SU-DHL-6 (cell line): Measurements from ENCODE around the gene RPL4.

Experiments
- H2AFZ ChIP-seq: fragments of 200-600 bp; sonication (generic); 2 replicates; pipeline ENCODE4 v1.6.1; 2014; ENCODE audit warnings: low read depth, mild to moderate bottlenecking, moderate library complexity, mixed read lengths, antibody characterized with exemption, low read length; ENCODE audit not compliant: severe bottlenecking
- H3F3A ChIP-seq: fragments of 200-600 bp; shearing (Covaris generic); 2 replicates; pipeline ENCODE4 v1.6.0; 2016; ENCODE audit warnings: antibody characterized with exemption, mild to moderate bottlenecking; ENCODE audit not compliant: insufficient read depth
- H3K27ac ChIP-seq: fragments of 200-600 bp; sonication (generic); 2 replicates; pipeline ENCODE4 v1.5.1; 2016; ENCODE audit warnings: low read depth, mild to moderate bottlenecking, low read length, moderate library complexity, mixed read lengths
- H3K27me3 ChIP-seq: fragments of 200-600 bp; sonication (generic), shearing (Covaris generic); 2 replicates; pipeline ENCODE4 v1.6.0; 2014; ENCODE audit warnings: mild to moderate bottlenecking, low read length
- H3K36me3 ChIP-seq: fragments of 200-600 bp; sonication (generic); 2 replicates; pipeline ENCODE4 v1.6.1; 2014; ENCODE audit warnings: mild to moderate bottlenecking, low read length, mixed read lengths
- H3K4me2 ChIP-seq: fragments of 300-600, 200-600 bp; shearing (Covaris generic), sonication (generic); 2 replicates; pipeline ENCODE4 v1.6.0; 2014; ENCODE audit warnings: low read length, low read depth, mild to moderate bottlenecking; ENCODE audit not compliant: poor library complexity, severe bottlenecking
- H3K4me3 ChIP-seq: fragments of 200-600 bp; sonication (generic); 2 replicates; pipeline ENCODE4 v1.5.1; 2014; ENCODE audit warnings: antibody characterized with exemption, low read length, mild to moderate bottlenecking, mixed read lengths; ENCODE audit not compliant: insufficient read depth, poor library complexity, severe bottlenecking
- H3K79me2 ChIP-seq: fragments of 200-600 bp; sonication (generic); 2 replicates; pipeline ENCODE4 v1.6.1; 2014; ENCODE audit warnings: mild to moderate bottlenecking, low read length, moderate library complexity; ENCODE audit not compliant: insufficient read depth
- H3K9ac ChIP-seq: fragments of 200-600 bp; sonication (generic); 2 replicates; pipeline ENCODE4 v1.7.0; 2014; ENCODE audit warnings: mild to moderate bottlenecking, low read length
- H3K9me2 ChIP-seq: fragments of 200-600 bp; sonication (generic); replicated peaks from 2 replicates; pipeline ENCODE4 v1.6.1; 2014; ENCODE audit warnings: low read length; ENCODE audit not compliant: insufficient read depth
- H3K9me3 ChIP-seq: fragments of 200-600 bp; sonication (generic); 2 replicates; pipeline ENCODE4 v1.6.1; 2014; ENCODE audit warnings: low read length, mixed read lengths; ENCODE audit not compliant: insufficient read depth
- H4K20me1 ChIP-seq: fragments of 200-600 bp; sonication (generic); 2 replicates; pipeline ENCODE4 v1.6.1; 2014; ENCODE audit warnings: low read depth, mild to moderate bottlenecking, antibody characterized with exemption, low read length, moderate library complexity, mixed read lengths
- CTCF ChIP-seq: fragments of 200-600 bp; sonication (generic); IDR thresholded peaks from one replicate; pipeline ENCODE4 v1.5.1; 2017; ENCODE audit warnings: antibody characterized with exemption, mild to moderate bottlenecking, low read length, moderate library complexity; ENCODE audit not compliant: insufficient read depth, poor library complexity, severe bottlenecking
- EZH2phosphoT487 ChIP-seq: fragments of 200-600 bp; sonication (generic), shearing (Covaris generic); conservative IDR thresholded peaks from 2 replicates; pipeline ENCODE4 v1.6.1; 2018; ENCODE audit warnings: mild to moderate bottlenecking, antibody characterized with exemption, low read length, moderate library complexity, mixed read lengths

The RPL4 gene

GRCh38 chr15:66476535-66476934 is 28.1 kb downstream of the RPL4 start:
- H3K4me3 ChIP-seq: no peak overlapping the region
- no peaks in the 10 kb centered on the region for H3K9me2 ChIP-seq
- no peak overlapping the region for H3K9ac ChIP-seq
- H3K79me2 ChIP-seq: no peaks in the 10 kb centered on the region; the same call in 1 of the 2 replicates
- H3K4me2 ChIP-seq: no peak overlapping the region
- H3K27ac ChIP-seq: no peak overlapping the region
- H3K27me3 ChIP-seq: no peaks in the 10 kb centered on the region
- H2AFZ ChIP-seq: no peak overlapping the region
- no peaks in the 10 kb centered on the region for H3F3A ChIP-seq
- H3K9me3 ChIP-seq: no peaks in the 10 kb centered on the region
- no peaks in the 10 kb centered on the region for H3K36me3 ChIP-seq
- TF ChIP-seq CTCF (no peak), EZH2phosphoT487 (no peak)
- no peaks in the 10 kb centered on the region for H4K20me1 ChIP-seq

GRCh38 chr15:66474963-66475362 is 29.7 kb downstream of the RPL4 start:
- Histone ChIP-seq H2AFZ (no peak overlapping the region), H3K27me3 (no peaks in the 10 kb centered on the region), H3K9ac (no peak overlapping the region), H3K36me3 (no peaks in the 10 kb centered on the region), H3F3A (no peaks in the 10 kb centered on the region), H3K9me2 (no peaks in the 10 kb centered on the region), H4K20me1 (no peaks in the 10 kb centered on the region), H3K9me3 (no peaks in the 10 kb centered on the region), H3K27ac (no peak overlapping the region), H3K79me2 (no peaks in the 10 kb centered on the region; the same call in 1 of the 2 replicates), H3K4me2 (no peak overlapping the region), H3K4me3 (no peak overlapping the region)
- no peak for TF ChIP-seq CTCF
- TF ChIP-seq EZH2phosphoT487: no peak

GRCh38 chr15:66474135-66474534 is 30.5 kb downstream of the RPL4 start:
- no peak overlapping the region for H3K4me2 ChIP-seq
- no peaks in the 10 kb centered on the region for H3K9me3 ChIP-seq

More at GRCh38 chr15:66474135-66474534, 30.5 kb downstream of the RPL4 start:
- Histone ChIP-seq H3K9me2 (no peaks in the 10 kb centered on the region), H3K9ac (no peak overlapping the region), H3K27ac (no peak overlapping the region), H3K4me3 (no peak overlapping the region), H3F3A (no peaks in the 10 kb centered on the region), H2AFZ (no peak overlapping the region), H3K36me3 (no peaks in the 10 kb centered on the region), H3K27me3 (no peaks in the 10 kb centered on the region), H3K79me2 (no peaks in the 10 kb centered on the region; the same call in 1 of the 2 replicates), H4K20me1 (no peaks in the 10 kb centered on the region)
- TF ChIP-seq EZH2phosphoT487 (no peak), CTCF (no peak)
